HEK293 (cell line): ENCODE data around the gene CCDC30.
A peak's percentile ranks its signal among the peaks of the same experiment; 100 is the strongest.

Experiments used
- CTCF ChIA-PET: fragments of 350-600 bp; formaldehyde crosslinking; extraction: SDS; loops from one replicate; lab custom pipeline; 2021; ENCODE audit warnings: antibody characterized with exemption; lab: Yijun Ruan, JAX
- POLR2A ChIA-PET: fragments of 300-600 bp; formaldehyde crosslinking; extraction: SDS; loops from one replicate; lab custom pipeline; 2020; ENCODE audit warnings: antibody characterized with exemption, inconsistent platforms; lab: Yijun Ruan, JAX
- H3K27ac ChIP-seq: fragments of 200-500 bp; sonication (Bioruptor generic); 2 replicates; pipeline ENCODE4 v1.5.1; 2014; ENCODE audit warnings: low read depth, low read length, control low read depth, inconsistent platforms; ENCODE audit errors: extremely low read depth
- H3K36me3 ChIP-seq, 2 experiments: fragments of 200-500 bp in 1 of 2; sonication (Bioruptor generic) in 1 of 2; 1 replicate in 1 of 2; 2 replicates in 1 of 2; pipeline ENCODE4 v1.5.1; 2014 to 2017; ENCODE audit warnings: inconsistent platforms in 2 of 2, low read length in 2 of 2; ENCODE audit not compliant: control insufficient read depth in 2 of 2, insufficient read depth in 1 of 2
- H3K4me1 ChIP-seq: fragments of 200-500 bp; sonication (Bioruptor generic); 2 replicates; pipeline ENCODE4 v1.5.1; 2014; ENCODE audit warnings: mild to moderate bottlenecking, low read length, inconsistent platforms; ENCODE audit not compliant: control insufficient read depth, insufficient read depth
- H3K4me3 ChIP-seq: 2 replicates; pipeline ENCODE4 v1.5.1; 2011; ENCODE audit warnings: low read depth, mild to moderate bottlenecking, control low read depth, low read length, moderate library complexity
- H3K9me3 ChIP-seq: fragments of 200-500 bp; sonication (Bioruptor generic); 2 replicates; pipeline ENCODE4 v1.5.1; 2014; ENCODE audit warnings: low read depth, low read length, inconsistent platforms; ENCODE audit not compliant: control insufficient read depth, insufficient read depth
- BCL11A ChIP-seq: fragments of 450-650 bp; formaldehyde crosslinking; IDR thresholded peaks from 2 replicates; pipeline ENCODE4 v1.5.1; 2016; ENCODE audit warnings: low read depth, missing biosample characterization, missing genetic modification characterization
- HOXC10 ChIP-seq: sonication (generic); formaldehyde crosslinking; IDR thresholded peaks from 2 replicates; pipeline ENCODE4 v1.8.1; 2023; ENCODE audit warnings: mild to moderate bottlenecking, missing genetic modification reagents
- KLF1 ChIP-seq: fragments of 450-650 bp; formaldehyde crosslinking; IDR thresholded peaks from 2 replicates; pipeline ENCODE4 v1.5.1; 2016; ENCODE audit warnings: missing biosample characterization, missing genetic modification characterization
- YY1 ChIP-seq: fragments of 450-650 bp; formaldehyde crosslinking; IDR thresholded peaks from 2 replicates; pipeline ENCODE4 v1.5.1; 2018; ENCODE audit warnings: missing biosample characterization, missing genetic modification characterization
- ZBTB17 ChIP-seq: fragments of 450-650 bp; formaldehyde crosslinking; IDR thresholded peaks from 2 replicates; pipeline ENCODE4 v1.5.1; 2016; ENCODE audit warnings: missing biosample characterization, missing genetic modification characterization
- ZBTB48 ChIP-seq: fragments of 450-650 bp; formaldehyde crosslinking; IDR thresholded peaks from 2 replicates; pipeline ENCODE4 v1.5.1; 2016; ENCODE audit warnings: missing biosample characterization, missing genetic modification characterization
- ZFP69B ChIP-seq: fragments of 450-650 bp; formaldehyde crosslinking; IDR thresholded peaks from 2 replicates; pipeline ENCODE4 v1.5.1; 2016; ENCODE audit warnings: missing biosample characterization, missing genetic modification characterization
- ZNF16 ChIP-seq: fragments of 450-650 bp; formaldehyde crosslinking; IDR thresholded peaks from 2 replicates; pipeline ENCODE4 v1.5.1; 2016; ENCODE audit warnings: low read depth, missing biosample characterization, missing genetic modification characterization
- ZNF184 ChIP-seq: fragments of 450-650 bp; IDR thresholded peaks from 2 replicates; pipeline ENCODE4 v1.5.1; 2018; ENCODE audit warnings: missing biosample characterization, mild to moderate bottlenecking, missing genetic modification characterization
- ZNF19 ChIP-seq: fragments of 450-650 bp; formaldehyde crosslinking; IDR thresholded peaks from 2 replicates; pipeline ENCODE4; 2016; ENCODE audit warnings: missing biosample characterization, missing genetic modification characterization, low read depth
- ZNF214 ChIP-seq: fragments of 450-650 bp; formaldehyde crosslinking; IDR thresholded peaks from 2 replicates; pipeline ENCODE4 v1.5.1; 2017; ENCODE audit warnings: missing biosample characterization, mild to moderate bottlenecking, missing genetic modification characterization, borderline replicate concordance
- ZNF266 ChIP-seq: fragments of 450-650 bp; formaldehyde crosslinking; IDR thresholded peaks from 2 replicates; pipeline ENCODE4 v1.5.1; 2016; ENCODE audit warnings: missing biosample characterization, missing genetic modification characterization, low read depth
- ZNF280D ChIP-seq: fragments of 450-650 bp; formaldehyde crosslinking; IDR thresholded peaks from 2 replicates; pipeline ENCODE4 v1.5.1; 2016; ENCODE audit warnings: missing biosample characterization, missing genetic modification characterization
- ZNF350 ChIP-seq: fragments of 450-650 bp; formaldehyde crosslinking; IDR thresholded peaks from 2 replicates; pipeline ENCODE4 v1.5.0; 2017; ENCODE audit warnings: missing biosample characterization, mild to moderate bottlenecking, missing genetic modification characterization
- ZNF366 ChIP-seq: fragments of 450-650 bp; formaldehyde crosslinking; conservative IDR thresholded peaks from 2 replicates; pipeline ENCODE4 v1.5.1; 2016; ENCODE audit warnings: missing biosample characterization, missing genetic modification characterization
- ZNF394 ChIP-seq: fragments of 450-650 bp; formaldehyde crosslinking; IDR thresholded peaks from 2 replicates; pipeline ENCODE4 v1.5.1; 2016; ENCODE audit warnings: missing biosample characterization, missing genetic modification characterization, mild to moderate bottlenecking, moderate library complexity, borderline replicate concordance
- ZNF398 ChIP-seq: fragments of 450-650 bp; formaldehyde crosslinking; IDR thresholded peaks from 2 replicates; pipeline ENCODE4 v1.5.1; 2017; ENCODE audit warnings: missing biosample characterization, missing genetic modification characterization
- ZNF654 ChIP-seq: fragments of 450-650 bp; formaldehyde crosslinking; IDR thresholded peaks from 2 replicates; pipeline ENCODE4 v1.5.1; 2016; ENCODE audit warnings: low read depth, missing biosample characterization, missing genetic modification characterization
- ZNF701 ChIP-seq: fragments of 450-650 bp; formaldehyde crosslinking; IDR thresholded peaks from 2 replicates; pipeline ENCODE4 v1.5.1; 2016; ENCODE audit warnings: missing biosample characterization, missing genetic modification characterization
- ZNF704 ChIP-seq: fragments of 450-650 bp; formaldehyde crosslinking; IDR thresholded peaks from 2 replicates; pipeline ENCODE4 v1.5.1; 2016; ENCODE audit warnings: missing biosample characterization, missing genetic modification characterization
- ZNF76 ChIP-seq: fragments of 450-650 bp; formaldehyde crosslinking; IDR thresholded peaks from 2 replicates; pipeline ENCODE4; 2016; ENCODE audit warnings: low read depth, missing biosample characterization, missing genetic modification characterization, borderline replicate concordance
- ZNF792 ChIP-seq: fragments of 450-650 bp; formaldehyde crosslinking; IDR thresholded peaks from 2 replicates; pipeline ENCODE4 v1.5.1; 2016; ENCODE audit warnings: missing biosample characterization, missing genetic modification characterization
- ZSCAN23 ChIP-seq: fragments of 450-650 bp; formaldehyde crosslinking; IDR thresholded peaks from 2 replicates; pipeline ENCODE4 v1.5.1; 2016; ENCODE audit warnings: missing biosample characterization, missing genetic modification characterization
- ZSCAN30 ChIP-seq: fragments of 450-650 bp; IDR thresholded peaks from 2 replicates; pipeline ENCODE4 v1.5.1; 2018; ENCODE audit warnings: missing biosample characterization, mild to moderate bottlenecking, missing genetic modification characterization, moderate library complexity

CCDC30 gene

GRCh38 chr1:42692911-42693310 lies 229.8 kb downstream of the CCDC30 start (continued):
- TF ChIP-seq KLF1 (tag by site-specific recombination) (no peak), ZNF366 (no peak), ZNF280D (tag by site-specific recombination) (no peak)

GRCh38 chr1:42698081-42698813 lies 235.2 kb downstream of the CCDC30 start:
- Histone ChIP-seq H3K36me3 (peaks cover 47 to 100% of the 10 kb centered on the region in 2 experiments), H3K4me1 (no peaks in the 10 kb centered on the region), H3K9me3 (no peaks in the 10 kb centered on the region), H3K4me3 (no peak overlapping the region), H3K27ac (no peak overlapping the region)
- POLR2A ChIA-PET = interaction anchor here (0.7 kb wide), 1 partner anchor 16 kb away, joined by 3 read pairs; the partner anchor contains the start of gene YBX1
- TF ChIP-seq ZNF214 (tag by site-specific recombination) (peak; percentile 50; the same call in 1 of the 2 replicates), ZBTB17 (tag by site-specific recombination) (no peak)
- CTCF ChIA-PET = no interaction called here

- Histone ChIP-seq H3K4me3 (no peak overlapping the region), H3K27ac (no peak overlapping the region), H3K4me1 (no peaks in the 10 kb centered on the region), H3K9me3 (no peaks in the 10 kb centered on the region), H3K36me3 (peaks cover 58 to 100% of the 10 kb centered on the region in 2 experiments)
- TF ChIP-seq ZNF654 (tag by site-specific recombination) = no peak
- ChIA-PET POLR2A (no interaction called here), CTCF (no interaction called here)
Measured at GRCh38 chr1:42700006-42700405, 236.9 kb downstream of the CCDC30 start.

GRCh38 chr1:42703888-42704464 lies 240.9 kb downstream of the CCDC30 start:
- no peak overlapping the region for H3K4me3 ChIP-seq
- POLR2A ChIA-PET = no interaction called here
- TF ChIP-seq ZNF19 (tag by site-specific recombination) = no peak
- no peak for TF ChIP-seq ZSCAN30 (tag by site-specific recombination)
- no peak for TF ChIP-seq ZSCAN23 (tag by site-specific recombination)
- no peak for TF ChIP-seq ZNF350 (tag by site-specific recombination)
- no peak for TF ChIP-seq ZNF16 (tag by site-specific recombination)
- TF ChIP-seq BCL11A = no peak
- no peak for TF ChIP-seq ZFP69B (tag by site-specific recombination)
- no peak for TF ChIP-seq ZNF701
- TF ChIP-seq ZBTB48 = no peak
- no peak for TF ChIP-seq ZNF76 (tag by site-specific recombination)
- TF ChIP-seq ZNF266 = no peak
- TF ChIP-seq ZNF394 (tag by site-specific recombination) = no peak
- TF ChIP-seq YY1 (tag by site-specific recombination) = no peak
- TF ChIP-seq HOXC10 (CRISPR knock-in tag) = no peak
- no peak for TF ChIP-seq ZNF704 (tag by site-specific recombination)
- TF ChIP-seq ZNF792 = no peak
- TF ChIP-seq ZNF184 (tag by site-specific recombination) = no peak
- TF ChIP-seq ZNF398 (tag by site-specific recombination) = no peak
- peaks cover 67 to 97% of the 10 kb centered on the region in 2 experiments for H3K36me3 ChIP-seq
- no peak overlapping the region for H3K27ac ChIP-seq
- no peaks in the 10 kb centered on the region for H3K4me1 ChIP-seq
- H3K9me3 ChIP-seq = no peaks in the 10 kb centered on the region
- CTCF ChIA-PET = no interaction called here
